Rectal smooth muscle tissue (tissue), 1 donor: ENCODE results near the gene FGFR3.
"Not testable (repeated sequence)": the region's sequence is repeated elsewhere in the genome, so short reads cannot be mapped to it uniquely, and the experiment has no call there.

Experiments used
- H3K27ac ChIP-seq: one replicate; pipeline ENCODE4 v1.7.0; 2013; ENCODE audit warnings: low read depth, low read length, inconsistent platforms
- H3K27me3 ChIP-seq: one replicate; pipeline ENCODE4 v1.7.0; 2013; ENCODE audit warnings: low read length; ENCODE audit not compliant: control insufficient read depth, insufficient read depth
- H3K36me3 ChIP-seq: one replicate; pipeline ENCODE4 v1.7.0; 2013; ENCODE audit warnings: low read length; ENCODE audit not compliant: control insufficient read depth, insufficient read depth
- H3K4me1 ChIP-seq: one replicate; pipeline ENCODE4 v1.7.0; 2013; ENCODE audit warnings: low read length; ENCODE audit not compliant: control insufficient read depth, insufficient read depth
- H3K4me3 ChIP-seq: one replicate; pipeline ENCODE4 v1.7.0; 2013; ENCODE audit warnings: low read length
- H3K9ac ChIP-seq: one replicate; pipeline ENCODE4 v1.7.0; 2013; ENCODE audit warnings: low read length

FGFR3 gene

DNA sequence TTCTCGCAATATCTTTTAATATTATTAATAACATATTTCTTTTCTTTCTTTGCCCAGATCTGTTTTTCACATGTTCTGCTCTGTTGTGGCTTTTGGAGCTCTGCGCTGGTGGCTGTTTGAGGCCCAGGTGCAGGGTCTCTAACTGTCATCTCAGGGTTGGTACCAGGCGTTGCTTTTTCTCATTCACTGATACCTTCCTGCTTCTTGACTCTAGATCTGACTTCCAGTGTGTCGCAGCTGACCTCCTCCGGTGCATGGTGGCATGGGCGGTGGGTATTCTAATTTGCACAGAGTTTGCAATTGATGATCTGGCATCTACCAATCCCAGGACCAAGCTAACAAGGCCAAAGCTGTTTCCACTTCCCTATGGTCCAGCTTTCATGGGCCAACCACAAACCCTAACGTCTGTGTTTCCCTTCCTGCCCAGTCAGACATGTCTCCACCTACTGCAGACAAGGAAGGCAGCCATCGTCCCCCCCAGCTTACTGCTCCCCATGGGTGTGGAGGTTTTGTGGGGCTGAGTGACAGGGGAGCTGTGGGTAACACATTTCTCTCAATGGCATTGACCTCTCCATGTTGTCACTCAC, 37.6 kb downstream of the FGFR3 start:
- Histone ChIP-seq H3K27ac (no peak overlapping the region), H3K36me3 (peaks cover 38% of the 10 kb centered on the region), H3K4me3 (no peak overlapping the region), H3K27me3 (no peaks in the 10 kb centered on the region), H3K9ac (no peak overlapping the region), H3K4me1 (no peaks in the 10 kb centered on the region)

DNA sequence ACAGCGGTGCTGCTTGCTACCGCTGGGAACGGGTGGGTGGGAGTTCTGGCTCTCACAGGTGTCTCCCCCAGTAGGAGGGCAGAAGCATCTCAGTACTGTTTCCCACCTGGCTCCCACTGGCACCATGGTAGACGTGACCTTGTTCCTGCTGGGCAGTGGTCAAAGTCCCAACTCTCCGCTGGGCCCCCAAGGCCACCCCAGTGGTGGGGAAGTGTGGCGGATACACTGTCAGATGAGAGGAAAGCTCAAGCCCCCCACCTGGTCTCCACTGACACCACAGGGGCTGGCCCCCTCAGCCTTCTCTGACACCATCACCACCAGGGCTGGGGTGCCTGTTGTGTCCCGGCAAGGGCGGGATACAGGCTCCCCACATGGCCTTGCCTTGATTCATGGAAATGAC, 38.2 kb downstream of the FGFR3 start:
- peaks cover 34% of the 10 kb centered on the region for H3K36me3 ChIP-seq
- H3K4me1 ChIP-seq = no peaks in the 10 kb centered on the region
- H3K9ac ChIP-seq = no peak overlapping the region
- H3K27me3 ChIP-seq = no peaks in the 10 kb centered on the region
- H3K4me3 ChIP-seq = no peak overlapping the region
- H3K27ac ChIP-seq = no peak overlapping the region

DNA sequence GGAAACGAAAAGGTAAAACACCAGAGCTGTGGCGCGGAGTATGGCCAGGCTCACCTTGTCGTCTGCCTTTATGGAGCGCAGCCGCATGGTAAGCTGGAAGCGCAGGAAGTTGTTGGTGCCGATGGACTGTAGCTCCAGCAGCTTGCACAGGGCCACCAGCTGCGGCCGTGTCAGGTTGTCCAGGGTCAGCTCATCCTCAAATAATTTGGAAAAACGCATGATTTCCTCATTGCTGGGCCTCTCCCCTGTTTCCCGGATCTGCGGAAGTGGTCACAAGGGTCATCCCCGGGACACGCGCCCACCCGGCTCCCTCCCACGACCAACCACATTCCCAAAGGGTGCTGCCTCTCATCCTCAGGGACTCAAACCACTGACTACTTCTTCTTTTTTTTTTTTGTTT, 39.6 kb downstream of the FGFR3 start:
- H3K27me3 ChIP-seq = no peaks in the 10 kb centered on the region
- H3K36me3 ChIP-seq = peaks cover 31% of the 10 kb centered on the region
- H3K4me3 ChIP-seq = no peak overlapping the region

DNA sequence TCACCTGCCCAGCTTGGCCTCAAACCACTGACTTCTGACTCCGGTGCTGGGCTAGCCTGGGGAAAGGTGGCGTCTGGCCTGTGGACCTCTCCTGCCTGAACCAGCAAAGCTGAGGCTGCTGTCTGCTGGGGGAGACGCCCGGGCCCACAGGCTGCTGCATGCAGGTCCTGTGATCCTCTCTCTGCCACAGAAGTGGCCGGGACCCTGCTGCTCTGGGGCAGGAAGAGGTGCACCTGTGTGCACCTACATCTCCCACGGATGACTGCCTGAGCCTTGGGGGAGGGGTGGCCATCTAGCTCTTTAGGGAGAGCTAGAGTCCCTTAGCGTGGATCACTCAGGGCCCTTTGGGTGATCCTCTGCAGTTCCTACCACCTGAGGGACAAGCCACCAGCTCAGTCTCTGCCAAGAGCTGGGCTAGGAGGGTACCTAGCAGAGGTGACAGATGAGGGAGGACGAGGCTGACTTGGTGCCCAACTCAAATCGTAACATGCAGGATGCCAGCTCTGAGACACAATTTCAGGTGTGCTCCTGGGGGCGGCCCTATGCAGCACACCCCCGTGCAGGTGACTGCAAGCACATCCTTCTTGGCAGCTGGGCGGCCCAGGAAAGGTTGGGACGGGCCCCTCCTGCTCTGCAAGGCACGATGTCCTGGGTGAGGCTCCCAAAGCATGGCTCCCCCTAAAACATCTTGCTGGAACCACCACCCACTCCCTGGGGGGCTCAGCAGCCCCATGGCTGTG, 40.4 kb downstream of the FGFR3 start:
- no peaks in the 10 kb centered on the region for H3K4me1 ChIP-seq
- H3K9ac ChIP-seq = no peak overlapping the region

More for the DNA sequence above, 39.6 kb downstream of the FGFR3 start:
- Histone ChIP-seq H3K27ac (no peak overlapping the region), H3K9ac (no peak overlapping the region), H3K4me1 (no peaks in the 10 kb centered on the region)

DNA sequence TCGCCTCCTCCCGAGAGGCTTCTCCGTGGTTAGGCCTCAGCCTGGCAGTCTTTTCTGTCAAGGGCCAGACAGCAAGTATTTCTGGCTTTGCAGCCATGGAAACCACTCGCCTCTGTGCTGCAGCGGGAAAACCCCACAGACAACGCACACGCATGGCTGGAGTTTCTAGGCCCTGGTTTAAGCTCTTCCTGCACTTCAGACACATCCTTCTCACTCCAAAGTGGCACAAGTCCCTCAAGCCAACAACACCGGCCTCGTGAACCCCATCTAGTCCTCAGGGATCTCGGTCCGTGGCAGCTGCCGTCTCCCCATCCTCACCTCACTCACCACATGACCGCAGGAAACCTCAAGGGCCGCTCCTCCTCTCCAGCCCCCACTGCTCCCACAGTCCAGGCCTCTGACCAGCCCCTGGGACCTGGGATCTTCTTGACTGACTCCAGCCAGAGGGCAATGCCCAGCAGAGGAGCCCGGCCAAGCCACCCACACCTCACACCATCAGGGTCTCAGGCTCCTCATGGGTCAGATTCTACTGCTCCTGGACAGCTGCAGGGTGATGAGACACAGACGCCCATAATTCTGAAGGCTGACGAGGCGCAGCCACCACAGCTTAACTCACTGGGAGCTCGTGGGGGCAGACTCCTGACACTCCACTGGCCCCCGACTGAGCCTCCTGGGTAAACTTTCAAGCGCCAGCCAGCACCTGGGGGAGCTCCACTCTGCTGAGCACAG, 41.1 kb downstream of the FGFR3 start:
- Histone ChIP-seq H3K4me1 (no peaks in the 10 kb centered on the region), H3K36me3 (peaks cover 32% of the 10 kb centered on the region), H3K27me3 (no peaks in the 10 kb centered on the region), H3K9ac (no peak overlapping the region), H3K4me3 (no peak overlapping the region), H3K27ac (peak overlapping the region; percentile 7)

More for the DNA sequence above, 40.4 kb downstream of the FGFR3 start:
- Histone ChIP-seq H3K27ac (no peak overlapping the region), H3K4me3 (no peak overlapping the region), H3K27me3 (no peaks in the 10 kb centered on the region), H3K36me3 (peaks cover 31% of the 10 kb centered on the region)

- H3K27ac ChIP-seq, H3K9ac ChIP-seq, H3K27me3 ChIP-seq, H3K4me3 ChIP-seq, H3K4me1 ChIP-seq: not testable (repeated sequence)
- peaks cover 34% of the 10 kb centered on the region for H3K36me3 ChIP-seq
Measured at GRCh38 chr4:1835836-1836235, 42.7 kb downstream of the FGFR3 start.

DNA sequence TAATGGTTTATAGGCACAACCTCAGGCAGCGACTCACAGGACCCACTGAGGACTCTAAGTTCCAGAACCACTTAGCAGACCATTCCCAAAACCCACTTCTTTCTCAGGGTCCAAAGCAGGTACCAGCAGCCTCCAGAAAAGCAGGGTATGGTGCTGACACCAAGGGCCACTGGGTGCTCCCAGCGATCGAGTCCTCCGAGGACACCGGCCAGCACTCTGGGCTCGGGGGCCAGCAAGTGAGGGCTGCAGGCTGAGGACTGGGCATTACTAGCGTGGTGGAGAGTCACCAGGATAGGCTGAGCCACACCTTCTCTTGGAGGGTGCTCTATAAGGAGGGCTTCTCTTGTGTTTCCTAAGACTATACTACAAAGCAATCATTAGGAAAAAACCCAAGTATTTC, 43.6 kb downstream of the FGFR3 start:
- H3K9ac ChIP-seq = no peak overlapping the region
- no peaks in the 10 kb centered on the region for H3K27me3 ChIP-seq
- H3K27ac ChIP-seq = no peak overlapping the region
- peaks cover 30% of the 10 kb centered on the region for H3K36me3 ChIP-seq
- H3K4me1 ChIP-seq = no peaks in the 10 kb centered on the region
- H3K4me3 ChIP-seq = no peak overlapping the region

- Histone ChIP-seq H3K27ac (no peak overlapping the region), H3K4me1 (no peaks in the 10 kb centered on the region), H3K27me3 (no peaks in the 10 kb centered on the region), H3K9ac (no peak overlapping the region), H3K36me3 (peaks cover 31% of the 10 kb centered on the region), H3K4me3 (no peak overlapping the region)
Measured at GRCh38 chr4:1837069-1837468, 44.0 kb downstream of the FGFR3 start.

DNA sequence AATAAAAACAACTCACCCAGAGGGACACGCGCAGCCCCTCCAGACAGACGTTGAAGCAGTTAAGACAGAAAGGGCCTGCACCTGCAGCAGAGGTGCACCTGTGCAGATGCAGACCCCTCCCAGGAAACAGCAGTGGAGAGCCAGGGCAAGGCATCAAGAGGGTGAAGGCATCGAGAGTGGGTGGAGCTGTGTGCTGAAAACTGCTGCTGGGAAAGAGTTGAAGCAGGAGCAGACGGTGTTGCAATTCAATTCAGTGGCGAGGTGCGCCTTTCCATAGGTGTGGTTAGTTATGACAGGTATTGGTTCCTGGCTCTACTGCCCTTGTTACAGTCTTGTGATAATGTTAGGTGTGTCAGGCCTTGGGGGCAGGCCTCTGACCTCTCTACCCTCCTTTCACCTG, 46.2 kb downstream of the FGFR3 start:
- H3K27me3 ChIP-seq = no peaks in the 10 kb centered on the region
- no peaks in the 10 kb centered on the region for H3K4me1 ChIP-seq
- no peak overlapping the region for H3K9ac ChIP-seq
- no peak overlapping the region for H3K4me3 ChIP-seq
- peaks cover 28% of the 10 kb centered on the region for H3K36me3 ChIP-seq
- H3K27ac ChIP-seq = no peak overlapping the region

- no peak overlapping the region for H3K4me3 ChIP-seq
- no peak overlapping the region for H3K9ac ChIP-seq
- no peaks in the 10 kb centered on the region for H3K27me3 ChIP-seq
- peaks cover 18% of the 10 kb centered on the region for H3K36me3 ChIP-seq
- no peaks in the 10 kb centered on the region for H3K4me1 ChIP-seq
- no peak overlapping the region for H3K27ac ChIP-seq
Measured at GRCh38 chr4:1841201-1841886, 48.3 kb downstream of the FGFR3 start.

DNA sequence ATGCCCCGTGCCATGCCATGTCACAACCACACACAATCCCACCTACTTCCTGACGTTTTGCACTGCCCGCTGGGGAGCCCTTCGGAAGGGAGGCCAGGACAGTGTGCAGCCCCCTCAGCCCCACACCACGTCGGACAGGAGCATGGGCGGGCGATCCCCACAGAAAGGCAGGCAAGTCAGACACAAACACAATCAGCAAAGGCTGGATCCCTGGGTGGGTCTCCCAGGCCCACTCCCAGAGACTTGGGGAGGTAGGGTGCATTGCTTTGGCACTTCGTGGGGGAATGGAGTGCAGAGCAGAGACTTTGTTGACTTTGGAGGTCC, 48.8 kb downstream of the FGFR3 start:
- Histone ChIP-seq H3K4me3 (no peak overlapping the region), H3K4me1 (no peaks in the 10 kb centered on the region), H3K27me3 (no peaks in the 10 kb centered on the region), H3K27ac (no peak overlapping the region), H3K9ac (no peak overlapping the region), H3K36me3 (peaks cover 18% of the 10 kb centered on the region)

- Histone ChIP-seq H3K4me1 (no peaks in the 10 kb centered on the region), H3K27me3 (no peaks in the 10 kb centered on the region), H3K9ac (no peak overlapping the region), H3K27ac (no peak overlapping the region), H3K36me3 (peaks cover 18% of the 10 kb centered on the region), H3K4me3 (no peak overlapping the region)
Measured at GRCh38 chr4:1842339-1842895, 49.3 kb downstream of the FGFR3 start.
